ENCODE measurements around the gene COQ8A.

DNA sequence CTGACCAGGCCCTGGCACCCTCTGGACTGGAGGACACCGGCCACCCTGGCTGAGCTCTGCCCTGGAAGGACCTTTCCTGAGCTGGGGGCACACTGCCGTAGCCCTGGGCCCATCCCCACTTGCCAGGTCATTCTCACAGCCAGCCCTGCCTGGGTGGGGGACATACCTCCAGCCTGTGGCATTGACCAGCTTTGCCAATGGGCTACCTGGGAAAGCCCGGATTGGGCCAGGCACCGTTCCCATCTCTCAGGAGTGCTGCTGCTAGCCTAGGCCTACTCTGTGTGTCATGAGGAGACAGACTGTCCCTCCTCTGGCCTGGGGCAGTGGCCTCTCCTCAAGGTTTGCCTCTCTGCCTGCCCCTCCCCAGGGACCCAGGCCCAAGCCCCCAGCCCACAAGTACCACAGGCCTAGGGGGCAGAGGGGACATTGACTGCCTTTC lies 40.0 kb downstream of the COQ8A start:
- TF ChIP-seq CTCF (IDR thresholded peaks at IDR 0.05) = no peak
- TF ChIP-seq POLR2A (IDR thresholded peaks at IDR 0.05) = no peak
